HG03159 (cell line): ENCODE data around the gene FAF1.
"Not testable (repeated sequence)": the region's sequence is repeated elsewhere in the genome, so short reads cannot be mapped to it uniquely, and the experiment has no call there.

Source experiments
- ATAC-seq: cut with Tn5 transposase; IDR thresholded peaks from one replicate; pipeline ENCODE4 v1.9.1; 2021; ENCODE audit warnings: mild to moderate bottlenecking, moderate library complexity; ENCODE audit not compliant: unreplicated experiment

The FAF1 gene

GRCh38 chr1:50913954-50914353, 46.1 kb downstream of the FAF1 start:
- no peak for ATAC-seq

- ATAC-seq: not testable (repeated sequence)
These were observed 49.7 kb downstream of the FAF1 start for GRCh38 chr1:50910356-50910755.

GRCh38 chr1:50907610-50908009, 52.5 kb downstream of the FAF1 start:
- ATAC-seq: not testable (repeated sequence)

GRCh38 chr1:50906050-50906449, 54.0 kb downstream of the FAF1 start:
- ATAC-seq: not testable (repeated sequence)

GRCh38 chr1:50902419-50902818, 57.6 kb downstream of the FAF1 start:
- no peak for ATAC-seq

- ATAC-seq: no peak
These were observed 58.2 kb downstream of the FAF1 start for GRCh38 chr1:50901872-50902271.

- ATAC-seq: no peak
These were observed 61.3 kb downstream of the FAF1 start for GRCh38 chr1:50898773-50899172.

- ATAC-seq: no peak
These were observed 65.7 kb downstream of the FAF1 start for GRCh38 chr1:50894340-50894739.

GRCh38 chr1:50893466-50893865, 66.6 kb downstream of the FAF1 start:
- no peak for ATAC-seq

GRCh38 chr1:50887555-50887954, 72.5 kb downstream of the FAF1 start:
- ATAC-seq: not testable (repeated sequence)

GRCh38 chr1:50880373-50880772, 79.7 kb downstream of the FAF1 start:
- no peak for ATAC-seq

GRCh38 chr1:50879137-50879536, 80.9 kb downstream of the FAF1 start:
- ATAC-seq: no peak

GRCh38 chr1:50878434-50878833, 81.6 kb downstream of the FAF1 start:
- no peak for ATAC-seq

- no peak for ATAC-seq
These were observed 82.4 kb downstream of the FAF1 start for GRCh38 chr1:50877641-50878040.

GRCh38 chr1:50873458-50874187, 86.4 kb downstream of the FAF1 start:
- peak; percentile 95 for ATAC-seq

- ATAC-seq: not testable (repeated sequence)
These were observed 95.2 kb downstream of the FAF1 start for GRCh38 chr1:50864845-50865244.

GRCh38 chr1:50861772-50862171, 98.3 kb downstream of the FAF1 start:
- ATAC-seq: no peak

- ATAC-seq: no peak
These were observed 99.4 kb downstream of the FAF1 start for GRCh38 chr1:50860702-50861101.

GRCh38 chr1:50860256-50860655, 99.8 kb downstream of the FAF1 start:
- ATAC-seq: no peak

- no peak for ATAC-seq
These were observed 100.4 kb downstream of the FAF1 start for GRCh38 chr1:50859657-50860056.

- no peak for ATAC-seq
These were observed 101.3 kb downstream of the FAF1 start for GRCh38 chr1:50858761-50859160.

- no peak for ATAC-seq
These were observed 102.4 kb downstream of the FAF1 start for GRCh38 chr1:50857702-50858101.

- no peak for ATAC-seq
These were observed 106.7 kb downstream of the FAF1 start for GRCh38 chr1:50853325-50853724.
